Peyer's patch (tissue), 4 donors: ENCODE data around the gene PARVB.

Experiments
- CTCF ChIP-seq, 6 experiments: fragments of 450-650 bp in 4 of 6; fragments of 200-600 bp in 2 of 6; sonication (generic) in 1 of 6; IDR thresholded peaks; one replicate each; pipeline ENCODE4 v1.5.1; 2017 to 2019; ENCODE audit warnings: antibody characterized with exemption in 6 of 6, mild to moderate bottlenecking in 3 of 6, moderate library complexity in 1 of 6
- POLR2A ChIP-seq, 2 donors: fragments of 450-650 bp; IDR thresholded peaks; one replicate each; pipeline ENCODE4 v1.5.1; 2017; ENCODE audit warnings: antibody characterized with exemption in 2 of 2, mild to moderate bottlenecking in 2 of 2, moderate library complexity in 2 of 2

- no peak for TF ChIP-seq CTCF (IDR thresholded peaks at IDR 0.05)
- TF ChIP-seq POLR2A (IDR thresholded peaks at IDR 0.05), result no peak
Measured at GRCh38 chr22:44019846-44020245, 4.3 kb upstream of the PARVB start.
